Endothelial cell (in vitro differentiated cells): ENCODE data around the gene IBSP. TPM values are rescaled to one million over a fixed set of nuclear protein-coding genes. Genes with fewer than 3 reads are reported as not detected.

Experiments
- DNase-seq: peaks from one replicate; pipeline ENCODE4 v3.0.0; 2021; ENCODE audit warnings: low spot score
- H3K27ac Mint-ChIP-seq: one replicate; pipeline ENCODE4 v1.8.0; 2021; ENCODE audit warnings: mixed read lengths, inconsistent platforms; ENCODE audit not compliant: unreplicated experiment
- H3K27me3 Mint-ChIP-seq: one replicate; pipeline ENCODE4 v1.8.0; 2021; ENCODE audit warnings: mild to moderate bottlenecking, moderate library complexity, mixed read lengths, inconsistent platforms; ENCODE audit not compliant: unreplicated experiment
- H3K36me3 Mint-ChIP-seq: one replicate; pipeline ENCODE4 v1.8.0; 2021; ENCODE audit warnings: mild to moderate bottlenecking, low read depth, mixed read lengths, inconsistent platforms; ENCODE audit not compliant: unreplicated experiment
- H3K4me1 Mint-ChIP-seq: one replicate; pipeline ENCODE4 v1.8.0; 2021; ENCODE audit warnings: mild to moderate bottlenecking, mixed read lengths, inconsistent platforms; ENCODE audit not compliant: unreplicated experiment
- H3K4me3 Mint-ChIP-seq: one replicate; pipeline ENCODE4 v1.8.0; 2021; ENCODE audit warnings: mild to moderate bottlenecking, mixed read lengths, inconsistent platforms; ENCODE audit not compliant: unreplicated experiment
- H3K9me3 Mint-ChIP-seq: one replicate; pipeline ENCODE4 v1.8.0; 2021; ENCODE audit warnings: mixed read lengths, inconsistent platforms; ENCODE audit not compliant: unreplicated experiment
- total RNA-seq: library from RNA; stranded (reverse); fragmentation: NEBNext Ultra II Directional; extraction: Animal tissue kit (Norgen Biotek cat#: 25700); gene quantifications from one replicate; pipeline ENCODE4 v1.2.1, GENCODE V29; 2021; ENCODE audit not compliant: unreplicated experiment
- TF ChIP-seq, protein P1 (sequence below): fragments of 200-600 bp; sonication (generic); IDR thresholded peaks from one replicate; pipeline ENCODE4 v1.5.0; 2021; ENCODE audit warnings: antibody characterized with exemption; ENCODE audit not compliant: unreplicated experiment

The IBSP gene
- total RNA-seq, 1 donor from 2014 or later: not detected

DNA sequence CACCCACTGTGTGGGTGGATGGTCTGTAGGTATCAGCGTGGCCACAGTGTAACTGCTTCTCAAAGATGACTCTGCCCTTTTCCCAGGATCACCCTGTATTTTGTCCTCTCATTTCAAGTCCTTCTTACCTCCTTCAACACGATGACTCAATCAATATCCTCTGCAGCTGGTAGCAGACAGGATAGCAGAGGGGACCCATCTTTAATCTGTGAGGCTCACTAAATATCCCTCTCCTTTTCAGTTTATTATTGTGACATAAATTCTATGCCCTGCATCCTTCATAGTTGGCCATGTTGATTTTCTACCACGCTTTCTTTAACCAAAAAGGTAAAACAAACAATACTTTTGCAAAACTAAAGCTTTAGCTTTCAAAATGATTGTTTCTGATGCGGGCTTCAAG, 23.8 kb downstream of the IBSP start:
- DNase-seq: no peak
- no peak overlapping the region for H3K4me3 Mint-ChIP-seq

DNA sequence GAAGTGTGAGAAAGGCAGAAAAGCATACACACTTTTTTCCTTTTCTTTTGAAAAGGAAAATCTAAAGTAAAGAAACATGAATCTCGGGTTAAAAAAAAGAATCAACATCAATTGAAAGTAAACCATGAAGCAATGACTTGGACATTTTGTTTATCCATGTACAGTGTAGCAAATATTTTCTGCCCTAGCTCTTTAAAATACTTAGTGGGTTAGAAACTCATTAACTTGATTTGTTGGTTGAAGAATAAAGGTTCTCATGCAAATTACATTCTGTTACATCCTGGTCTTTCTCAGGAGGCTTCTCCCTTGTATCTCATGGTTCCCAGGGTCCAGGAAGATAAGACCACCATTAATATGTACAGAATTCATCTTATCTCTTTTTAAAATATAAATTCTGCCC, 24.4 kb downstream of the IBSP start:
- Mint-ChIP-seq H3K27ac (no peak overlapping the region), H3K4me3 (no peak overlapping the region), H3K27me3 (peaks cover 2% of the 10 kb centered on the region), H3K4me1 (no peaks in the 10 kb centered on the region), H3K36me3 (peaks cover 6% of the 10 kb centered on the region), H3K9me3 (no peaks in the 10 kb centered on the region)
- TF ChIP-seq, protein P1, sequence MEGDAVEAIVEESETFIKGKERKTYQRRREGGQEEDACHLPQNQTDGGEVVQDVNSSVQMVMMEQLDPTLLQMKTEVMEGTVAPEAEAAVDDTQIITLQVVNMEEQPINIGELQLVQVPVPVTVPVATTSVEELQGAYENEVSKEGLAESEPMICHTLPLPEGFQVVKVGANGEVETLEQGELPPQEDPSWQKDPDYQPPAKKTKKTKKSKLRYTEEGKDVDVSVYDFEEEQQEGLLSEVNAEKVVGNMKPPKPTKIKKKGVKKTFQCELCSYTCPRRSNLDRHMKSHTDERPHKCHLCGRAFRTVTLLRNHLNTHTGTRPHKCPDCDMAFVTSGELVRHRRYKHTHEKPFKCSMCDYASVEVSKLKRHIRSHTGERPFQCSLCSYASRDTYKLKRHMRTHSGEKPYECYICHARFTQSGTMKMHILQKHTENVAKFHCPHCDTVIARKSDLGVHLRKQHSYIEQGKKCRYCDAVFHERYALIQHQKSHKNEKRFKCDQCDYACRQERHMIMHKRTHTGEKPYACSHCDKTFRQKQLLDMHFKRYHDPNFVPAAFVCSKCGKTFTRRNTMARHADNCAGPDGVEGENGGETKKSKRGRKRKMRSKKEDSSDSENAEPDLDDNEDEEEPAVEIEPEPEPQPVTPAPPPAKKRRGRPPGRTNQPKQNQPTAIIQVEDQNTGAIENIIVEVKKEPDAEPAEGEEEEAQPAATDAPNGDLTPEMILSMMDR: no peak
- DNase-seq: no peak

More for the DNA sequence above, 23.8 kb downstream of the IBSP start:
- H3K9me3 Mint-ChIP-seq: no peaks in the 10 kb centered on the region
- H3K4me1 Mint-ChIP-seq: no peaks in the 10 kb centered on the region
- TF ChIP-seq, protein P1: no peak
- H3K27ac Mint-ChIP-seq: no peak overlapping the region
- peaks cover 6% of the 10 kb centered on the region for H3K36me3 Mint-ChIP-seq
- H3K27me3 Mint-ChIP-seq: peaks cover 4% of the 10 kb centered on the region

DNA sequence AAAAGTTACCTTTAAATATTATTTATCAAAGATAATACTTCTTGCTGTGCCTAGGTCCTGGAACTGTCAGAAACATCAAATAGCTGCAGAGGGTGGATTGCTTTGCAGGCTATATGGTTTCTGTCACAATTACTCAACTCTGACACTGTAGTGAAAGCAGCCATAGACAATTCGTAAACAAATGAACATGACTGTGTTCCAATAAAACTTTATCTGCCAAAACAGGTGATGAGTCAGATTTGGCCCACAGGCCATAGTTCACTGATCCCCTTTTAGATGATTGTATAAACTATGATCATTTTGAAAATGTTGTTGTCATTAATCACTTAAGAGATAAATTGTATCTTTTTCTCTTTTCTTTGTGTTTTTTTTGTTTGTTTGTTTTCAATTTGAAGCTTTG, 25.0 kb downstream of the IBSP start:
- Mint-ChIP-seq H3K4me3 (no peak overlapping the region), H3K27ac (no peak overlapping the region), H3K36me3 (peaks cover 6% of the 10 kb centered on the region), H3K4me1 (no peaks in the 10 kb centered on the region), H3K9me3 (no peaks in the 10 kb centered on the region), H3K27me3 (peaks cover 2% of the 10 kb centered on the region)
- TF ChIP-seq, protein P1: no peak
- DNase-seq: no peak

DNA sequence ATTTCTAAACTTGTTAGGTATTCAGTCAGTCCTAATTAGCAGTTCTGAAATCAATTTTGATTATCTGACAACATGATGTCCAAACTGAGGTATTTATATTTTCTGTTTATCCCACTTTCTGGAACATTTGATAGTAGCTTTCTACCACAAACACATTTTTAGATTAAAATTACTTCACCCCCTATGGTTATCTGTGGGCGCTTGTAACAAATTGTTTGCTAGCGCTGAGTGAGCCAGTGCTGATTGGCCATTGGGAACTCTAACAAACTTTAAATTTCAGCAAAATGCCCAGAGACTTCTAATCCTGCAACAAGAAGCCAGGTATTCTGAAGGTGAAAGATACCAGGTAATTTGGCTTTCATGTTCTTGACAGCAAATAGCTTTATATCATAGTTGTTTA, 33.3 kb downstream of the IBSP start, which contains the start of gene MEPE:
Gene MEPE, plus strand, starts transcription at position 301 of the 400 bp plus-strand sequence. CDS start 1,746 bp downstream, outside the sequence.
- Mint-ChIP-seq H3K27me3 (no peaks in the 10 kb centered on the region), H3K4me3 (no peak within 1 kb of the TSS), H3K36me3 (no peaks in the 10 kb centered on the region), H3K9me3 (no peaks in the 10 kb centered on the region), H3K4me1 (no peaks in the 10 kb centered on the region), H3K27ac (no peak within 1 kb of the TSS)
- no peak for DNase-seq
- TF ChIP-seq, protein P1: no peak

DNA sequence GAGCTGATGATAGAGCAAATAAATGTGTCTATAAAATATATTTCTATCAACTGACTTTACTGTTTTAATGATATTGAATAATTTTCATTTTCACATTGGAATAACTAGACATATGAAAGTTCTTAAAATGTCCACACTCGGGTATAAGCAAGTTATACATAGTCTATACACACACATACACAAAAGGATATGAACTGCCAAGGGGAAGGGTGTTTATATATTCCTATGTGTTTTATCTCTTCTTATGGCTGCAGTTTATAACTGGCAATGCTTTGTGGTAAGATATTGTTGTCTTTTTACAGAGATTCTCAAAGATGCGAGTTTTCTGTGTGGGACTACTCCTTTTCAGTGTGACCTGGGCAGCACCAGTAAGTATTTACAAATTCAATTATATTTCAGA, 35.0 kb downstream of the IBSP start:
- H3K4me3 Mint-ChIP-seq: no peak overlapping the region
- H3K9me3 Mint-ChIP-seq: no peaks in the 10 kb centered on the region
- no peak for DNase-seq
- no peaks in the 10 kb centered on the region for H3K27me3 Mint-ChIP-seq
- no peak overlapping the region for H3K27ac Mint-ChIP-seq
- H3K36me3 Mint-ChIP-seq: no peaks in the 10 kb centered on the region
- TF ChIP-seq, protein P1: no peak
- no peaks in the 10 kb centered on the region for H3K4me1 Mint-ChIP-seq
